PC-3 (cell line): ENCODE results near the gene TEAD1. TPM values are rescaled to one million over a fixed set of nuclear protein-coding genes. Genes with fewer than 3 reads are reported as not detected.

Experiments
- ATAC-seq: fragments of 200-7000 bp; cut with Tn5 transposase; 2 replicates; pipeline ENCODE4 v1.9.1; 2020; ENCODE audit warnings: mild to moderate bottlenecking, moderate library complexity
- BruUV-seq: library from RNA; stranded (reverse); fragments of 400-500 nt; replicated peaks from 2 replicates; lab custom pipeline; 2021; lab: Mats Ljungman, UMichigan
- CTCF ChIA-PET: fragments of 300-600 bp; sonication (Branson Sonifier 250); formaldehyde crosslinking; loops from one replicate; lab custom pipeline; 2022; ENCODE audit warnings: antibody characterized with exemption; lab: Charles Lee
- POLR2A ChIA-PET: fragments of 300-600 bp; sonication (Branson Sonifier 250); formaldehyde crosslinking; loops from one replicate; lab custom pipeline; 2022; ENCODE audit warnings: antibody characterized with exemption; ENCODE audit not compliant: unreplicated experiment; lab: Charles Lee
- DNase-seq: peaks from one replicate; pipeline ENCODE4 v3.0.0-alpha.2; 2015
- H2AFZ ChIP-seq: fragments of 300-600 bp; sonication (generic); 2 replicates; pipeline ENCODE4 v1.6.0; 2016; ENCODE audit warnings: antibody characterized with exemption, low read length
- H3F3A ChIP-seq: fragments of 300-600 bp; sonication (generic); one replicate; pipeline ENCODE4 v1.6.0; 2017; ENCODE audit warnings: antibody characterized with exemption, low read length, control low read depth, mild to moderate bottlenecking; ENCODE audit not compliant: unreplicated experiment
- H3K27ac ChIP-seq: fragments of 300-600 bp; sonication (generic); 2 replicates; pipeline ENCODE4 v1.5.1; 2016; ENCODE audit warnings: mild to moderate bottlenecking, low read length
- H3K27me3 ChIP-seq: fragments of 300-600 bp; sonication (generic); 2 replicates; pipeline ENCODE4 v1.6.1; 2016; ENCODE audit warnings: low read length, mixed read lengths
- H3K36me3 ChIP-seq: fragments of 300-600 bp; sonication (generic); 2 replicates; pipeline ENCODE4 v1.6.1; 2016; ENCODE audit warnings: low read depth, mixed run types, low read length, mixed read lengths
- H3K4me1 ChIP-seq: fragments of 300-600 bp; sonication (generic); 2 replicates; pipeline ENCODE4 v1.5.1; 2016; ENCODE audit warnings: low read length; ENCODE audit not compliant: insufficient read depth
- H3K4me2 ChIP-seq: fragments of 300-600 bp; sonication (generic); 2 replicates; pipeline ENCODE4 v1.6.0; 2016; ENCODE audit warnings: low read length
- H3K4me3 ChIP-seq: fragments of 300-600 bp; sonication (generic); 2 replicates; pipeline ENCODE4 v1.5.1; 2016; ENCODE audit warnings: mild to moderate bottlenecking, low read length, mixed read lengths
- H3K79me2 ChIP-seq: fragments of 300-600 bp; sonication (generic); 2 replicates; pipeline ENCODE4 v1.6.1; 2017; ENCODE audit warnings: low read length, mixed read lengths
- H3K9ac ChIP-seq: fragments of 300-600 bp; sonication (generic); 2 replicates; pipeline ENCODE4 v1.6.0; 2016; ENCODE audit warnings: mild to moderate bottlenecking, low read length
- H3K9me2 ChIP-seq: fragments of 300-600 bp; sonication (generic); replicated peaks from 2 replicates; pipeline ENCODE4 v1.6.1; 2016; ENCODE audit warnings: mixed run types, low read length, mixed read lengths
- H3K9me3 ChIP-seq: fragments of 300-600 bp; sonication (generic); 2 replicates; pipeline ENCODE4 v1.6.1; 2016; ENCODE audit warnings: low read length, mixed read lengths
- H4K20me1 ChIP-seq: fragments of 300-600 bp; sonication (generic); 2 replicates; pipeline ENCODE4 v1.6.1; 2016; ENCODE audit warnings: low read length, mixed read lengths
- EZH2 ChIP-seq: fragments of 300-600 bp; sonication (generic); IDR thresholded peaks from one replicate; pipeline ENCODE4 v1.6.1; 2017; ENCODE audit warnings: antibody characterized with exemption, mild to moderate bottlenecking, low read length; ENCODE audit not compliant: unreplicated experiment
- EZH2phosphoT487 ChIP-seq: fragments of 300-600 bp; sonication (generic); IDR thresholded peaks from 2 replicates; pipeline ENCODE4 v1.6.1; 2018; ENCODE audit warnings: mild to moderate bottlenecking, antibody characterized with exemption, low read length, borderline replicate concordance
- intact Hi-C: fragments of 100-400 bp; cut with micrococcal nuclease; formaldehyde crosslinking; loops from 2 replicates; pipeline ENCODE4 v1.9.0; 2023
- total RNA-seq: library from RNA; depleted of rRNA; stranded (reverse); fragments of >200 nt; gene quantifications from 2 replicates; pipeline ENCODE4 v1.2.3, GENCODE V29; 2014
- TF ChIP-seq, protein P1 (sequence below): fragments of 300-600 bp; sonication (generic); conservative IDR thresholded peaks from 2 replicates; pipeline ENCODE4 v1.5.1; 2017; ENCODE audit warnings: antibody characterized with exemption, low read depth, mild to moderate bottlenecking, low read length

TEAD1 gene
- total RNA-seq, 1 experiment from 2014 or later = 70.2 TPM

DNA sequence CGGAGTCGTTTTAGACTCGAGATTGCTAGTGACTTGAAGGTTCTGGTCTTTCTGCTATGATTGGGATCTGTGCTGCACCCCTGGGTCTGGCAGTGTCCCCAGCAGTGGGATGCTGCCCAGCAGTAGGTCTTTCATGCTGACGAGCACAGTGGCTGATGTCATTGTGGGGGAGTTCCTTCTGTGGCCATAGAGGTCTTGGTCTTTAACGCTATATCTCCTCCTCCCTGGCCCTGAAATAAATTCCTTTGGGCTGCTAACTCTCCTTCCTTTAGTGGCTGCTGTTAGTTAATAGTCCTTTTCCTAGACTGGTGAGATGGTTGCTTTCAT, 136.3 kb downstream of the TEAD1 start:
- Histone ChIP-seq H3K9me3 (no peaks in the 10 kb centered on the region), H3F3A (no peaks in the 10 kb centered on the region), H3K4me1 (peaks cover 39% of the 10 kb centered on the region), H3K9me2 (no peaks in the 10 kb centered on the region), H3K4me3 (no peak overlapping the region), H3K79me2 (peaks cover 96% of the 10 kb centered on the region), H3K27ac (no peak overlapping the region), H3K9ac (no peak overlapping the region), H3K4me2 (no peak overlapping the region), H3K27me3 (no peaks in the 10 kb centered on the region), H4K20me1 (peaks cover 8% of the 10 kb centered on the region; the same call in 1 of the 2 replicates), H3K36me3 (no peaks in the 10 kb centered on the region), H2AFZ (no peak overlapping the region)
- ATAC-seq = no peak
- DNase-seq = no peak
- no TSS peak for BruUV-seq
- TF ChIP-seq EZH2phosphoT487 (no peak), EZH2 (no peak)
- TF ChIP-seq, protein P1, sequence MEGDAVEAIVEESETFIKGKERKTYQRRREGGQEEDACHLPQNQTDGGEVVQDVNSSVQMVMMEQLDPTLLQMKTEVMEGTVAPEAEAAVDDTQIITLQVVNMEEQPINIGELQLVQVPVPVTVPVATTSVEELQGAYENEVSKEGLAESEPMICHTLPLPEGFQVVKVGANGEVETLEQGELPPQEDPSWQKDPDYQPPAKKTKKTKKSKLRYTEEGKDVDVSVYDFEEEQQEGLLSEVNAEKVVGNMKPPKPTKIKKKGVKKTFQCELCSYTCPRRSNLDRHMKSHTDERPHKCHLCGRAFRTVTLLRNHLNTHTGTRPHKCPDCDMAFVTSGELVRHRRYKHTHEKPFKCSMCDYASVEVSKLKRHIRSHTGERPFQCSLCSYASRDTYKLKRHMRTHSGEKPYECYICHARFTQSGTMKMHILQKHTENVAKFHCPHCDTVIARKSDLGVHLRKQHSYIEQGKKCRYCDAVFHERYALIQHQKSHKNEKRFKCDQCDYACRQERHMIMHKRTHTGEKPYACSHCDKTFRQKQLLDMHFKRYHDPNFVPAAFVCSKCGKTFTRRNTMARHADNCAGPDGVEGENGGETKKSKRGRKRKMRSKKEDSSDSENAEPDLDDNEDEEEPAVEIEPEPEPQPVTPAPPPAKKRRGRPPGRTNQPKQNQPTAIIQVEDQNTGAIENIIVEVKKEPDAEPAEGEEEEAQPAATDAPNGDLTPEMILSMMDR = no peak
- intact Hi-C loops = no loop called here
- ChIA-PET CTCF (no interaction called here), POLR2A (no interaction called here)

DNA sequence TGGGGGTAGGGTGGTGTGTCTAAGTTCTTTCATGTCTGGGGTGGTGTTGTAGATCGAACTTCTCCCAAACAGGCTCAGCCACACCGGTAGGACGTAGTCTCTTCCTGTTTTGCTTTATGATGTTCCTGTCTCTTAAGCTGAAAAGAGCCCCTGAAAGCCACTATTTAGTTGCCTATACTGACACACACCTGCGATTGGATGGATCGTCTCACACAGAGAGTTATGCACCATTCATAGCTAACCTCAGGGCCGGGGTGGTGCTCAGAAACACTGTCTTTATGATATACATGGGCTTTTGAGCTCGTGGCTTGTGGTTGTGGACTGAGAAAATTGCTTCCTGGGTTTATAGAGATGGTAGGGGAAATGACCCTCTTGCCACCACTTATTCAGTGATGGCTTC, 137.6 kb downstream of the TEAD1 start:
- Histone ChIP-seq H3K9me3 (no peaks in the 10 kb centered on the region), H3F3A (no peaks in the 10 kb centered on the region), H3K27ac (no peak overlapping the region), H3K9me2 (no peaks in the 10 kb centered on the region), H3K4me1 (peaks cover 39% of the 10 kb centered on the region), H3K36me3 (no peaks in the 10 kb centered on the region), H4K20me1 (peaks cover 13% of the 10 kb centered on the region; the same call in 1 of the 2 replicates), H3K79me2 (peaks cover 96% of the 10 kb centered on the region), H3K4me3 (no peak overlapping the region), H2AFZ (no peak overlapping the region), H3K9ac (no peak overlapping the region), H3K4me2 (no peak overlapping the region), H3K27me3 (no peaks in the 10 kb centered on the region)
- ChIA-PET POLR2A (no interaction called here), CTCF (no interaction called here)
- no TSS peak for BruUV-seq
- intact Hi-C loops = no loop called here
- TF ChIP-seq EZH2 (no peak), EZH2phosphoT487 (no peak)
- TF ChIP-seq, protein P1 = no peak
- no peak for DNase-seq
- no peak for ATAC-seq

GRCh38 chr11:12812849-12813248, 138.6 kb downstream of the TEAD1 start:
- no peaks in the 10 kb centered on the region for H3K9me2 ChIP-seq
- H2AFZ ChIP-seq = no peak overlapping the region
- H3K9me3 ChIP-seq = no peaks in the 10 kb centered on the region
- peaks cover 13% of the 10 kb centered on the region; the same call in 1 of the 2 replicates for H4K20me1 ChIP-seq
- TF ChIP-seq EZH2 (no peak), EZH2phosphoT487 (no peak)
- TF ChIP-seq, protein P1 = no peak
- CTCF ChIA-PET = no interaction called here
- intact Hi-C loops = no loop called here
- no peak for DNase-seq
- no peak overlapping the region for H3K4me3 ChIP-seq
- ATAC-seq = no peak
- H3F3A ChIP-seq = no peaks in the 10 kb centered on the region
- H3K4me1 ChIP-seq = peaks cover 37% of the 10 kb centered on the region
- H3K9ac ChIP-seq = no peak overlapping the region
- POLR2A ChIA-PET = no interaction called here
- H3K79me2 ChIP-seq = peaks cover 96% of the 10 kb centered on the region
- 0 out of 2 replicates have a peak overlapping the region, but pooled peaks have one; percentile 15 for H3K27ac ChIP-seq
- no peaks in the 10 kb centered on the region for H3K36me3 ChIP-seq
- H3K4me2 ChIP-seq = no peak overlapping the region
- BruUV-seq = no TSS peak
- no peaks in the 10 kb centered on the region for H3K27me3 ChIP-seq
